Kidney glomerular epithelial cell (primary cell): ENCODE measurements around the gene CEACAM5.

Source experiments
- DNase-seq: peaks from one replicate; lab custom pipeline; 2025; lab: John Stamatoyannopoulos, UW

The CEACAM5 gene

DNA sequence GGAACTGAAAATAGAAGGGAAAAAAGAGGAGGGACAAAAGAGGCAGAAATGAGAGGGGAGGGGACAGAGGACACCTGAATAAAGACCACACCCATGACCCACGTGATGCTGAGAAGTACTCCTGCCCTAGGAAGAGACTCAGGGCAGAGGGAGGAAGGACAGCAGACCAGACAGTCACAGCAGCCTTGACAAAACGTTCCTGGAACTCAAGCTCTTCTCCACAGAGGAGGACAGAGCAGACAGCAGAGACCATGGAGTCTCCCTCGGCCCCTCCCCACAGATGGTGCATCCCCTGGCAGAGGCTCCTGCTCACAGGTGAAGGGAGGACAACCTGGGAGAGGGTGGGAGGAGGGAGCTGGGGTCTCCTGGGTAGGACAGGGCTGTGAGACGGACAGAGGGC, at the start of gene CEACAM5:
TSS of gene CEACAM5 (plus strand) at position 146 of the 400 bp plus-strand sequence. CDS start at position 252, 106 bp downstream.
- DNase-seq, result no peak

DNA sequence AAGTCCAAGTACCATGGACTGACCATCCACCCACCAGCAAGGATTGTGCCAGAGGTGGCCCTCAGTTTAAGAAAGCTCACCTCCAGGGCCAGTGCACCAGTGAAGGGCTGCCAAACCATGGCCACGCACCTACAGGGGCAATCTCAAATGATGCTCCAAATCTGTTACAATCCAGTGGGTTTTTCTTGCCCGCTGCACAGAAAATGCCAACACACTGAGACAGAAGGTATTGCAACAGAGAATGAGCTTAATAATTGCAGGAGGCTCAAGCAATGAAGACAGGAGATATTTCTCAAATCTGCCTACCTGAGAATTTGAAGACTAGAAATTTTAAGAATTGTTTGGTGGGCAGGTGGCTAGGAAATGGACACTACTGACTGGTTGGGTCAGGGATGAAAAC, 42.4 kb upstream of the CEACAM5 start:
- DNase-seq, result no peak

DNA sequence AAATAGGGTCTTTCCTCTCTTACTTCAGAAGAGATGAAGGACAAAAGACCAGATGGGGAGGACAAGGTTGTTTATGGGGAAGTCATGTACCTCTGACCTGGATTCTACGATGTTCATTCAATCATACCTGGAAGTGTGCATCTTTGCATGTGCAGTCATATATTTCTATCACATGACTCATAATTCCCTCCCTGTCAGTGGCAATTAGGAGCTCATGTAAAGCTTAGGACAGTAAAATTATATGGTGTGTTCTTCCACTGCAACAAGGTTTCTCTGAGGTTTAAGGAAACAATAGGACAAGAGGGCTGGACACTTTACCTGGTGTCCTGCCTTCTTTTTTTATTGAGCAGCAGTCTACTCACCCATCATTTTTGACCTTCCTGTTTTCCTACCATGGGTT, 40.1 kb upstream of the CEACAM5 start:
- no peak for DNase-seq

DNA sequence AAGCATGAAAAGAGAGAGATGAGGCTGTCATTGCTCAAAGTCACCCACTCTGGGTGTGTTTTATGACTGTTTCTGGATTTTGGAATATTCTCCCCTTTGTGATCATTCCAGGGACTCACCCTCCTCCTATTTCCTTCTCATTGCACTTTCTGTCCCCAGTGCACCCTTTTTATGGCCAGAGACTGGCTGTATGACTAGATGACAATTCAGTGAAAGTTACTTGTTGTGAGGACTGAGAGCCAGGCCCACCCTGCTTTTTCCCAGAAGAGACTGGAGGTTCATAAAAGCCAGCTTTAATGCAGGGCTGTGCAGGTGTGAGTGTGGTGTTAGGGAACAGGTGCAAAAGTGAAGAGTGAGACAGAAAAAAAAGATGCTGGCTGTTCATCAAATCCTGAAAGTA, 37.7 kb upstream of the CEACAM5 start:
- no peak for DNase-seq

DNA sequence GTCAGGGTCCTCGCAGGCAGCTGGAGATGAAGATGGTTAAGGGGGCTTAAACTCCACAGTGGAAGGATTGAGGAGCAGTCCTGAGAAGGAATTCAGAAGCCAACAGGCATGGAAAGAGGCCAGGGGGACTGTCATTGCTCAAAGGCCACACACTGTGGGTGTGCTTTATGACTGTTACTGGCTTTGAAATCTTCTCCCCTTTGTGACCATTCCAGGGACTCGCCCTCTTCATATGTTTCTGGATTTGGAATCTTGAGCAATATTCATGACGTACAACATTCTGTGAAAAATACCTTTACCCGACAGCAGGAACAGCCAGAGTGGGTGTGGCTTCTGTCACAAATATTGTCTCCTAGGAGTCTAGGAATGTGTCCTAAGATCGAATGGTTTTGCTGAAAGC, 36.9 kb upstream of the CEACAM5 start:
- no peak for DNase-seq

DNA sequence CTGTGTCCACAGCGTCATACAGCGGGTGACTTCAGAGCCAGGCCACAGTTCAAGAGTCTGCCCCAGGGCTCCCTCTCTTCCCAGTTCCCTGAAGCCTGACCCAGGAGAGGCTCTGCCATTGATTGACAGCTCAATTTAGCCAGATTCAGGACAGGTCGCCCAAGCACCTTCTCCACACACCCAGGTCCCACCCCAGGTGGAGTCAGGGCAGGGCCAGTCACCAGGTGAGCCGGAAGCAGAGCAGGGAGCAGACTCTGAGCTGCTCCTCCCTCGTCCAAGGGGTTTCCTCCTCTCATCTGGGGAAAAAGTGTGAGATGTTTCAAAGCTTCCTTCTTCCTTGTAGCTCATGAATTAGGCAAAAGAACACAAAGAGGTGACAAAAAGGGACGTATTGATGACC, 26.0 kb upstream of the CEACAM5 start:
- DNase-seq, result no peak

DNA sequence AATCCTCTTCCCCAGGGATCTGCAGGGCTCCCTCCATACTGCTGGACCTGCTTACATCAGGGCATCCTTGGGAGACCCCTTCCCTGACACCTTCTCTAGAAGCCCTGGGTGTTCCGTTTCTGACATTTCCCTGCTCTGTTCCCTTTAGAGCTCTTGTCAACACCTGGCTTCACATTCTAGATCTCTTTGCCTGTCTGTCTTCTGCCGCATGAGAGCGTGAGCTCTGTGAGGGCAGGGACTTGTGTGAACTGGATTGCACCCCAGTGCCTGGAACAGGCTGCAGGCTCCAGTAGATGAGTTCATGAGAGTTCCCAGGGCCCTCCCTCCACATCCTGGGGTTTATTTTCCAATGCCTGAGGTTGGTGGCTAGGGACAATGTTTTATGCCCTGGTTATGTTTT, 21.0 kb upstream of the CEACAM5 start:
- DNase-seq, result no peak

DNA sequence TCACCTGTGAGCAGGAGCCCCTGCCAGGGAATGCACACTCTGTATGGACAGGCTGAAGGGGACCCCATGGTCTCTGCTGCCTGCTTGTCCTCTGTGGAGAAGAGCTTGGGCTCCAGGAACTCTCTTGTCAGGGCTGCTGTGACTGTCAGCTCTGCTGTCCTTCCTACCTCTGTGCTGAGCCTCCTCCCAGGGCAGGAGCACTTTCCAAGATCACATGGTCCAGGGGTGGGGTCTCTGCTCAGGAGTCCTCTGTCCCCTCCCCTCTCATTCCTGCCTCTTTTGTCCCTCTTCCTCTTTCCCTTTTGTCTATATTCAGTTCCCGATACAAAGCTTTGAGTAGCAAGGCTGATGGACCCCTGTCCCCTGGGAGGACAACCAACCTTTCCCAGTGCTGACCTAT, 20.3 kb upstream of the CEACAM5 start, which contains the start of gene CEACAM7:
TSS of gene CEACAM7 (minus strand) at position 173 of the 400 bp plus-strand sequence. CDS start at position 68, 105 bp downstream.
- no peak for DNase-seq

DNA sequence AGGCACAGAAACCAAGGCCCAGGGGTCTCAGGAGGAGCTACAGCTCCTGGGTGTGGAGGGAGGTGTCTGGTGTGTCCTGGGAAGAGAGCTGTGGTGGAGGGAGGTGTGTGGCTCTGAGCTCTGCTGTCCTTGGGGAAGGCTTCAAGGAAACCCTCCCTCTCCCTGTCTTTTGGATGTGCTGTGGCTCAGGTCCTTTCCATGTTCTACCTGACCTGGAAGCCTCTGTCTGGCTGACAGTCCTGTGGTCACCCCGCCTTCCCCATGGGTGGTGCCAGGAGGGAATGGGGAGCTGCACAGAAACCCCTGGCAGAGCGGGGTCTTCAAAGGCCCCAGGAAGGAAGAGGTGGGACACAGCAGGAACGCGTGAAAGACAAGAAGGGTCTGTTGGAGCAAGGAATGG, 19.7 kb upstream of the CEACAM5 start:
- DNase-seq, result no peak

DNA sequence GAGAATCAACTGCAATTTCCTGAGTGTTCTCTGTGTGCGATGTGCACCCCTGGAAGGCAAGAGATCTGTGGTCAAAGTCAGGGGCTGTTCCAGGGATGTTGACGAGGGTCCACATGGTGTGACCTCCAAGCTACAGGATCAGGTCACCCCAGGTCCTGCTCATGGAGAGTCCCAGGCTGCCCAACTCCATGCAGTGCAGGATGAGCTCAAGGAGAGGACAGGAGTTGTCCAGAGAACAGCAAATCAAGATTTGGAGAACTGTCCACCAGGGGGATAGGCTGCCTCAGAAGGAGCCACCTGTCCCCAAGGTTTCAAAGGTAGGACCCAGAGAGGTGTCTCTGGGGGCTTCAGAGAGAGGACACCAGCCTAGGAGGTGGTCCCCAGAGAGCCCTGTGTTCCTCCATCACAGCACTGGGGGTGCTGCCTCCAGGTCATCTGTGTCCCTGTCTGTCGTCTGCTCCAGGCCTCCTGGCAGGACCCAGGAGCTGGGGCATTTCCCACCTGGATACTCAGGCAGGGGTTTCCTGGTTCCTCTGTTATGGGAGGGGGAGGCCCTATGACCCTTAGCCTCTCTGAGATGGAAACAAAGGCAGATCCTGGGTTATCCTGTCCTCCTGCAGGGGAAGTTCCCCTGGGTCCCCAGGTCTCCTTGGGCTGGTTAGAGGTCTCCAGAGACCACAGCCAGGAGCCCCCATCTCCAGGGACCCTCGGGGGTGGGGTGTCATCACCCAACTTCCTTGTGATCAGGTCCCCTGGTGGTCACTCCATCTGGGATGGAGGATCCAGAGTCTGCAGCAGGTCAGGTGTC, 18.2 kb upstream of the CEACAM5 start:
- no peak for DNase-seq

DNA sequence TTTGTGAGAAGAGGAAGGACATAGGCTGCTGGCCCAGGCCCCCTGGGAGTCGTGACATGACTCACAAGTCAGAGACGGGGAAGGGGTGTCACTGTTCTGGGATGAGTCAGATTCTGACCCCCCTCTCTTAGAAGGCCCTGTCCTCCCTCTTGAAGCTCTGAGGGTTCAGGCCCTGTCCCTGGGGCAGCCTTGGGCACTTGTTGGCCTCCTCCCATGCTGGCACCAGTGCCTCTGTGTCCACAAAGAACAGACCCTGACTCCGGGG, 17.7 kb upstream of the CEACAM5 start:
- DNase-seq, result no peak

DNA sequence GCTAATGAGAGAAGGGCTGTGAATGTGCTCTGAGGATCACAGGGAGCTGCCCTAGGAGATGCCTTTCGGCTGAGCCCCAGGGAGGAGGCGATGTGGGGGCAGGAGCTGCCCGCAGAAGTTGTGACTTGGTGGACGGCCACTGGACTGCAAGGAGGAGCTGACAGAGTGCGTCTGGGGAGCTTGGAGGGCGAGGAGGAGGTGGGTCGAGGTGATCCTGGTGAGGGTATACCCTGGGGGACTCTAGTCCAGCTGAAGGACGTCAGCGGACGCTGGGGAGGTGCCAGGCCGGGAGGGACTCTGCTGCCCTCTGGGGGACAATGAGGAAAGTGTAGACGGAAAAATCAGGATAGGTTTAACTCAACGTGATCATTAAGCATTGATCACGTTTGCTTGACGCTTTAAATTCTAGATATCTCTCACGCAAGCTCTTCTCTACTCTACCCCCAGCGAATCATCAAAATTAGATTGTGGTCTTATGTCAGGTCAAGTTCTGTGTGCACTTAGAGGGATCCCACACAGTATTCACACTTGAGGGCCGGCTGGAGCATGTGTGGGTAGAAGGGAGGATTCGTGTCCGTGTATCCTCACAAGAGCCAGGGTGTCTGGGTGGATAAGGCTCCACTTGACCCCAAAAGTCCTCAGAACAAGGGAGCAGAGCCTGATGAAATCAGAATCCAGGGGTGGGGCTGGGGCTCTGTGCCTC, 17.0 kb upstream of the CEACAM5 start:
- DNase-seq, result no peak

DNA sequence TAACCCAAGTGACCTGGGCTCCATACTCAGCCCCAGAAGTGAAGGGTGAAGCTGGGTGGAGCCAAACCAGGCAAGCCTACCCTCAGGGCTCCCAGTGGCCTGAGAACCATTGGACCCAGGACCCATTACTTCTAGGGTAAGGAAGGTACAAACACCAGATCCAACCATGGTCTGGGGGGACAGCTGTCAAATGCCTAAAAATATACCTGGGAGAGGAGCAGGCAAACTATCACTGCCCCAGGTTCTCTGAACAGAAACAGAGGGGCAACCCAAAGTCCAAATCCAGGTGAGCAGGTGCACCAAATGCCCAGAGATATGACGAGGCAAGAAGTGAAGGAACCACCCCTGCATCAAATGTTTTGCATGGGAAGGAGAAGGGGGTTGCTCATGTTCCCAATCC, 14.2 kb upstream of the CEACAM5 start:
- DNase-seq, result no peak

DNA sequence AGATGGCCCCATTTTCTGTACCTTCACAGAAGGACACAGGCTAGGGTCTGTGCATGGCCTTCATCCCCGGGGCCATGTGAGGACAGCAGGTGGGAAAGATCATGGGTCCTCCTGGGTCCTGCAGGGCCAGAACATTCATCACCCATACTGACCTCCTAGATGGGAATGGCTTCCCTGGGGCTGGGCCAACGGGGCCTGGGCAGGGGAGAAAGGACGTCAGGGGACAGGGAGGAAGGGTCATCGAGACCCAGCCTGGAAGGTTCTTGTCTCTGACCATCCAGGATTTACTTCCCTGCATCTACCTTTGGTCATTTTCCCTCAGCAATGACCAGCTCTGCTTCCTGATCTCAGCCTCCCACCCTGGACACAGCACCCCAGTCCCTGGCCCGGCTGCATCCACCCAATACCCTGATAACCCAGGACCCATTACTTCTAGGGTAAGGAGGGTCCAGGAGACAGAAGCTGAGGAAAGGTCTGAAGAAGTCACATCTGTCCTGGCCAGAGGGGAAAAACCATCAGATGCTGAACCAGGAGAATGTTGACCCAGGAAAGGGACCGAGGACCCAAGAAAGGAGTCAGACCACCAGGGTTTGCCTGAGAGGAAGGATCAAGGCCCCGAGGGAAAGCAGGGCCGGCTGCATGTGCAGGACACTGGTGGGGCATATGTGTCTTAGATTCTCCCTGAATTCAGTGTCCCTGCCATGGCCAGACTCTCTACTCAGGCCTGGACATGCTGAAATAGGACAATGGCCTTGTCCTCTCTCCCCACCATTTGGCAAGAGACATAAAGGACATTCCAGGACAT, 13.4 kb upstream of the CEACAM5 start:
- no peak for DNase-seq

DNA sequence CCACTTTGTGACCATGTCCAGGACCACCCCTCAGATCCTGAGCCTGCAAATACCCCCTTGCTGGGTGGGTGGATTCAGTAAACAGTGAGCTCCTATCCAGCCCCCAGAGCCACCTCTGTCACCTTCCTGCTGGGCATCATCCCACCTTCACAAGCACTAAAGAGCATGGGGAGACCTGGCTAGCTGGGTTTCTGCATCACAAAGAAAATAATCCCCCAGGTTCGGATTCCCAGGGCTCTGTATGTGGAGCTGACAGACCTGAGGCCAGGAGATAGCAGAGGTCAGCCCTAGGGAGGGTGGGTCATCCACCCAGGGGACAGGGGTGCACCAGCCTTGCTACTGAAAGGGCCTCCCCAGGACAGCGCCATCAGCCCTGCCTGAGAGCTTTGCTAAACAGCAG, 12.7 kb upstream of the CEACAM5 start:
- no peak for DNase-seq

DNA sequence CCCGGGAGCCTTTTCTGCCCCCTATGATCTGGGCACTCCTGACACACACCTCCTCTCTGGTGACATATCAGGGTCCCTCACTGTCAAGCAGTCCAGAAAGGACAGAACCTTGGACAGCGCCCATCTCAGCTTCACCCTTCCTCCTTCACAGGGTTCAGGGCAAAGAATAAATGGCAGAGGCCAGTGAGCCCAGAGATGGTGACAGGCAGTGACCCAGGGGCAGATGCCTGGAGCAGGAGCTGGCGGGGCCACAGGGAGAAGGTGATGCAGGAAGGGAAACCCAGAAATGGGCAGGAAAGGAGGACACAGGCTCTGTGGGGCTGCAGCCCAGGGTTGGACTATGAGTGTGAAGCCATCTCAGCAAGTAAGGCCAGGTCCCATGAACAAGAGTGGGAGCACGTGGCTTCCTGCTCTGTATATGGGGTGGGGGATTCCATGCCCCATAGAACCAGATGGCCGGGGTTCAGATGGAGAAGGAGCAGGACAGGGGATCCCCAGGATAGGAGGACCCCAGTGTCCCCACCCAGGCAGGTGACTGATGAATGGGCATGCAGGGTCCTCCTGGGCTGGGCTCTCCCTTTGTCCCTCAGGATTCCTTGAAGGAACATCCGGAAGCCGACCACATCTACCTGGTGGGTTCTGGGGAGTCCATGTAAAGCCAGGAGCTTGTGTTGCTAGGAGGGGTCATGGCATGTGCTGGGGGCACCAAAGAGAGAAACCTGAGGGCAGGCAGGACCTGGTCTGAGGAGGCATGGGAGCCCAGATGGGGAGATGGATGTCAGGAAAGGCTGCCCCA, 11.8 kb upstream of the CEACAM5 start:
- DNase-seq, result no peak

DNA sequence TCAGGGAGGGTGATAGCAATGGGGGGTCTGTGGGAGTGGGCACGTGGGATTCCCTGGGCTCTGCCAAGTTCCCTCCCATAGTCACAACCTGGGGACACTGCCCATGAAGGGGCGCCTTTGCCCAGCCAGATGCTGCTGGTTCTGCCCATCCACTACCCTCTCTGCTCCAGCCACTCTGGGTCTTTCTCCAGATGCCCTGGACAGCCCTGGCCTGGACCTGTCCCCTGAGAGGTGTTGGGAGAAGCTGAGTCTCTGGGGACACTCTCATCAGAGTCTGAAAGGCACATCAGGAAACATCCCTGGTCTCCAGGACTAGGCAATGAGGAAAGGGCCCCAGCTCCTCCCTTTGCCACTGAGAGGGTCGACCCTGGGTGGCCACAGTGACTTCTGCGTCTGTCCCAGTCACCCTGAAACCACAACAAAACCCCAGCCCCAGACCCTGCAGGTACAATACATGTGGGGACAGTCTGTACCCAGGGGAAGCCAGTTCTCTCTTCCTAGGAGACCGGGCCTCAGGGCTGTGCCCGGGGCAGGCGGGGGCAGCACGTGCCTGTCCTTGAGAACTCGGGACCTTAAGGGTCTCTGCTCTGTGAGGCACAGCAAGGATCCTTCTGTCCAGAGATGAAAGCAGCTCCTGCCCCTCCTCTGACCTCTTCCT, 11.1 kb upstream of the CEACAM5 start:
- no peak for DNase-seq

DNA sequence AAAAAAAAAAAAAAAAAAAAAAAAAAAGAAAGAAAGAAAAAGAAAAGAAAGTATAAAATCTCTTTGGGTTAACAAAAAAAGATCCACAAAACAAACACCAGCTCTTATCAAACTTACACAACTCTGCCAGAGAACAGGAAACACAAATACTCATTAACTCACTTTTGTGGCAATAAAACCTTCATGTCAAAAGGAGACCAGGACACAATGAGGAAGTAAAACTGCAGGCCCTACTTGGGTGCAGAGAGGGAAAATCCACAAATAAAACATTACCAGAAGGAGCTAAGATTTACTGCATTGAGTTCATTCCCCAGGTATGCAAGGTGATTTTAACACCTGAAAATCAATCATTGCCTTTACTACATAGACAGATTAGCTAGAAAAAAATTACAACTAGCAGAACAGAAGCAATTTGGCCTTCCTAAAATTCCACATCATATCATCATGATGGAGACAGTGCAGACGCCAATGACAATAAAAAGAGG, 9.6 kb upstream of the CEACAM5 start:
- DNase-seq, result no peak

DNA sequence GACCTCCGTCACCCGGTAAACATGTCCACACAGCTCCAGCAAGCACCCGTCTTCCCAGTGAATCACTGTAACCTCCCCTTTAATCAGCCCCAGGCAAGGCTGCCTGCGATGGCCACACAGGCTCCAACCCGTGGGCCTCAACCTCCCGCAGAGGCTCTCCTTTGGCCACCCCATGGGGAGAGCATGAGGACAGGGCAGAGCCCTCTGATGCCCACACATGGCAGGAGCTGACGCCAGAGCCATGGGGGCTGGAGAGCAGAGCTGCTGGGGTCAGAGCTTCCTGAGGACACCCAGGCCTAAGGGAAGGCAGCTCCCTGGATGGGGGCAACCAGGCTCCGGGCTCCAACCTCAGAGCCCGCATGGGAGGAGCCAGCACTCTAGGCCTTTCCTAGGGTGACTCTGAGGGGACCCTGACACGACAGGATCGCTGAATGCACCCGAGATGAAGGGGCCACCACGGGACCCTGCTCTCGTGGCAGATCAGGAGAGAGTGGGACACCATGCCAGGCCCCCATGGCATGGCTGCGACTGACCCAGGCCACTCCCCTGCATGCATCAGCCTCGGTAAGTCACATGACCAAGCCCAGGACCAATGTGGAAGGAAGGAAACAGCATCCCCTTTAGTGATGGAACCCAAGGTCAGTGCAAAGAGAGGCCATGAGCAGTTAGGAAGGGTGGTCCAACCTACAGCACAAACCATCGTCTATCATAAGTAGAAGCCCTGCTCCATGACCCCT, 9.0 kb upstream of the CEACAM5 start:
- DNase-seq, result no peak

DNA sequence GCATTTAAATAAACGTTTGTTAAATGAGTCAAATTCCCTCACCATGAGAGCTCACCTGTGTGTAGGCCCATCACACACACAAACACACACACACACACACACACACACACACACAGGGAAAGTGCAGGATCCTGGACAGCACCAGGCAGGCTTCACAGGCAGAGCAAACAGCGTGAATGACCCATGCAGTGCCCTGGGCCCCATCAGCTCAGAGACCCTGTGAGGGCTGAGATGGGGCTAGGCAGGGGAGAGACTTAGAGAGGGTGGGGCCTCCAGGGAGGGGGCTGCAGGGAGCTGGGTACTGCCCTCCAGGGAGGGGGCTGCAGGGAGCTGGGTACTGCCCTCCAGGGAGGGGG, 8.5 kb upstream of the CEACAM5 start:
- DNase-seq, result no peak
